Fibroblast of villous mesenchyme (primary cell): ENCODE data around the gene LTB. TPM values are rescaled to one million over a fixed set of nuclear protein-coding genes. Genes with fewer than 3 reads are reported as not detected.

ENCODE experiments used
- DNase-seq: peaks from one replicate; pipeline ENCODE4 v3.0.0-alpha.2; 2010; ENCODE audit warnings: low read depth
- H3K4me3 ChIP-seq: 2 replicates; pipeline ENCODE4 v1.5.1; 2011; ENCODE audit warnings: low read depth, mild to moderate bottlenecking, low read length
- total RNA-seq: library from RNA; depleted of rRNA; stranded (reverse); fragments of >200 nt; gene quantifications from 2 replicates; pipeline ENCODE4 v1.2.3, GENCODE V29; 2012
- TF ChIP-seq, protein P1 (sequence below): IDR thresholded peaks from 2 replicates; pipeline ENCODE4 v1.5.1; 2012; ENCODE audit warnings: low read depth, mild to moderate bottlenecking, low read length; ENCODE audit not compliant: insufficient read depth

Gene LTB
- total RNA-seq, 1 donor: not detected

DNA sequence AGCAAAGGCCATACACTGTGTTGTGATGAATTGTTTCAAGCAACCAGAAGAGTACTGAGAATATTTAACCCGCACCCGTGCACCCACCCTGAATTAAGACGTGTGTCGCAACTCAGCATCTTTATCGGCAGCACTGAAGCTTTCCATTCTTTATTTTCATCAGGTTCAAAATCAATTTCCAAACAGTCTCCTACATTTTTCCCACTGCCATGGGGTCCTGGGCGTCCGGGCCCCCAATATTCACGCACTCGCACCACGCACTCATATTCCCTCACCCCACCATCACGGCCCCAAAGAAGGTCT is 1.8 kb downstream of the LTB start:
- TF ChIP-seq, protein P1, sequence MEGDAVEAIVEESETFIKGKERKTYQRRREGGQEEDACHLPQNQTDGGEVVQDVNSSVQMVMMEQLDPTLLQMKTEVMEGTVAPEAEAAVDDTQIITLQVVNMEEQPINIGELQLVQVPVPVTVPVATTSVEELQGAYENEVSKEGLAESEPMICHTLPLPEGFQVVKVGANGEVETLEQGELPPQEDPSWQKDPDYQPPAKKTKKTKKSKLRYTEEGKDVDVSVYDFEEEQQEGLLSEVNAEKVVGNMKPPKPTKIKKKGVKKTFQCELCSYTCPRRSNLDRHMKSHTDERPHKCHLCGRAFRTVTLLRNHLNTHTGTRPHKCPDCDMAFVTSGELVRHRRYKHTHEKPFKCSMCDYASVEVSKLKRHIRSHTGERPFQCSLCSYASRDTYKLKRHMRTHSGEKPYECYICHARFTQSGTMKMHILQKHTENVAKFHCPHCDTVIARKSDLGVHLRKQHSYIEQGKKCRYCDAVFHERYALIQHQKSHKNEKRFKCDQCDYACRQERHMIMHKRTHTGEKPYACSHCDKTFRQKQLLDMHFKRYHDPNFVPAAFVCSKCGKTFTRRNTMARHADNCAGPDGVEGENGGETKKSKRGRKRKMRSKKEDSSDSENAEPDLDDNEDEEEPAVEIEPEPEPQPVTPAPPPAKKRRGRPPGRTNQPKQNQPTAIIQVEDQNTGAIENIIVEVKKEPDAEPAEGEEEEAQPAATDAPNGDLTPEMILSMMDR: no peak
- H3K4me3 ChIP-seq: peak overlapping the region; percentile 88
- no peak for DNase-seq

DNA sequence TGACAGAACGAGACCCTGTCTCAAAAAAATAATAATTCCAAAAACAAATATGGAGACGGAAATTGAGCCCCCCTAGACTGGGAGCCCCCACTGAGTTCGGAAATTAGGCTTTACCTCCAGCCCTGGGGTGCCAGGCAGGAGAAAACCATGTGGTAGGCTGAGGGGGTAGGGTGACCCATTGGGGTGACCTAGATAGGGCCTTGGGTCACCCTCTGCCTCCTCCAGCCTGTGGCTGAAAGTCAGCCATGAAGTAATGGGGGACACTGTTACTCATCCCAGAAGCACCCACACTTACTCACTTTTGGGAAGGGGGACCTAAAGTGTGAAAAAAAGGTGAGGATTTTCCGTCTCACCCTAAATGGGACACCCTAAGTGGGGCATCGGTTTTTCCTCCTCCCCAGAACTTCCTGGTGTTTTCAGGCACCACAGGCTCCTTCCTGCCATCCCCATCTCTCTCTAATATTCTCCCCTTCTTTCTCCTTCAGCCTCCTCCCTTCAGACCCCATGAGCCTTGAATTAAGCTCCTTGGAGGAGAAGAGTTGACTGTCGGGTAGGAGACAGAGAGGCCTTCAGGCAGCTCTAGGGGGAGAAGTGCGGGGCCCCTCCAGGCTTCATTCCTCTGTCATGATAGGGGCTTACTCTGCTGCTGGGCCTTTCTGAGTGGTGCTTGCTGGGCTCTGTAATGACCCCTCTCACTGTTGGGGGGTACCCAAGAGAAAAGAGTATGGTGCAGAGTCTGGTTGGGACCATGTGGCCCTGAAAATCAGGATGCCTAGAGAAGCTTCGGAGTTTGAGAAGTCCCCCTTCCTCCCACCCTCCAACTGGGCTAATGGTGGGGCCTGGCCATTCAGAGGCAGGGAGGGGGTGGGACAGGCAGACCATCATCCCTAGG is 2.4 kb downstream of the LTB start:
- DNase-seq: no peak
- TF ChIP-seq, protein P1: no peak
- H3K4me3 ChIP-seq: no peak overlapping the region

DNA sequence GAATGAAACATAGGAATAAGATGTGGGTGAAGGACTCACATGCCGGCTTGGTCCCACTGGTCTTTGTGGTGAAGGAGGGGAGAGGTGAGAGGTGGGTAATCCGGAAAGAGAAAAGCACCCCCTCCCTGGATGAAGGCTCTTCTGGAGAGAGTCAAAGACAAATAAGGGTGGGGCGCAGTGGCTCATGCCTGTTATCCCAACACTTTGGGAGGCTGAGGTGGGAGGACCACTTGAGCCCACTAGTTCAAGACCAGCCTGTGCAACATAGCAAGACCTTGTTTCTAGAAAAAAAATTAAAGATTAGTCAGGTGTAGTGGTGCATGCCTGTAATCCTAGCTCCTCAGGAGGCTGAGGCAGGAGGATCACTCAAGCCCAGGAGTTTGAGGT is 3.1 kb downstream of the LTB start:
- TF ChIP-seq, protein P1: no peak
- H3K4me3 ChIP-seq: no peak overlapping the region
- DNase-seq: no peak

DNA sequence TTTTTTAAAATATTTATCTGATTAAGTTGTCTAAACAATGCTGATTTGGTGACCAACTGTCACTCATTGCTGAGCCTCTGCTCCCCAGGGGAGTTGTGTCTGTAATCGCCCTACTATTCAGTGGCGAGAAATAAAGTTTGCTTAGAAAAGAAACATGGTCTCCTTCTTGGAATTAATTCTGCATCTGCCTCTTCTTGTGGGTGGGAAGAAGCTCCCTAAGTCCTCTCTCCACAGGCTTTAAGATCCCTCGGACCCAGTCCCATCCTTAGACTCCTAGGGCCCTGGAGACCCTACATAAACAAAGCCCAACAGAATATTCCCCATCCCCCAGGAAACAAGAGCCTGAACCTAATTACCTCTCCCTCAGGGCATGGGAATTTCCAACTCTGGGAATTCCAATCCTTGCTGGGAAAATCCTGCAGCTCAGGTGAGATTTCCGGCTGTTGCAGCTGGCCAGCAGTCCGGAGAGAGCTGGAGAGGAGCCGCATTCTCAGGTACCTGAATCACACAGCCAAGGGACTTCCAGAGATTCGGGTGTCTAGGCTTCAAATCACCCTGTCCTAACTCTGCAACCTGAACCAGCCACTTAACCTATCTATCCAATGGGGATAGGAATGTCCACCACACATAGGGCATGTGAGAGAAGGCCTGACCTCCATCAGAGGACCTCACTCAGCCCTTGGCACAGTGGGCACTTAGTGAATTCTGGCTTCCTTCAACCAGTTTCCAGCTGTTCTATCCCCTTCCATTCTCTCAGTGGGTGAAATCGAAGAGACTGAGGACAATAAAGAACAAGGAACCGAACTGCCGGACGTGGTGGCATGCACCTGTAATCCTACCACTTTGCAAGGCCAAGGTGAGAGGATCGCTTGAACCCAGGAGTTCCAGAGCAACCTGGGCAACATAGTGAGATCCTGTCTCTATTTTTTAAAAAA is 3.8 kb downstream of the LTB start:
- TF ChIP-seq, protein P1: no peak
- DNase-seq: no peak
- H3K4me3 ChIP-seq: no peak overlapping the region

DNA sequence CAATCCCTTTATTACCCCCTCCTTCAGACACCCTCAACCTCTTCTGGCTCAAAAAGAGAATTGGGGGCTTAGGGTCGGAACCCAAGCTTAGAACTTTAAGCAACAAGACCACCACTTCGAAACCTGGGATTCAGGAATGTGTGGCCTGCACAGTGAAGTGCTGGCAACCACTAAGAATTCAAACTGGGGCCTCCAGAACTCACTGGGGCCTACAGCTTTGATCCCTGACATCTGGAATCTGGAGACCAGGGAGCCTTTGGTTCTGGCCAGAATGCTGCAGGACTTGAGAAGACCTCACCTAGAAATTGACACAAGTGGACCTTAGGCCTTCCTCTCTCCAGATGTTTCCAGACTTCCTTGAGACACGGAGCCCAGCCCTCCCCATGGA is 4.7 kb downstream of the LTB start:
- DNase-seq: no peak
- H3K4me3 ChIP-seq: no peak overlapping the region
- TF ChIP-seq, protein P1: no peak

DNA sequence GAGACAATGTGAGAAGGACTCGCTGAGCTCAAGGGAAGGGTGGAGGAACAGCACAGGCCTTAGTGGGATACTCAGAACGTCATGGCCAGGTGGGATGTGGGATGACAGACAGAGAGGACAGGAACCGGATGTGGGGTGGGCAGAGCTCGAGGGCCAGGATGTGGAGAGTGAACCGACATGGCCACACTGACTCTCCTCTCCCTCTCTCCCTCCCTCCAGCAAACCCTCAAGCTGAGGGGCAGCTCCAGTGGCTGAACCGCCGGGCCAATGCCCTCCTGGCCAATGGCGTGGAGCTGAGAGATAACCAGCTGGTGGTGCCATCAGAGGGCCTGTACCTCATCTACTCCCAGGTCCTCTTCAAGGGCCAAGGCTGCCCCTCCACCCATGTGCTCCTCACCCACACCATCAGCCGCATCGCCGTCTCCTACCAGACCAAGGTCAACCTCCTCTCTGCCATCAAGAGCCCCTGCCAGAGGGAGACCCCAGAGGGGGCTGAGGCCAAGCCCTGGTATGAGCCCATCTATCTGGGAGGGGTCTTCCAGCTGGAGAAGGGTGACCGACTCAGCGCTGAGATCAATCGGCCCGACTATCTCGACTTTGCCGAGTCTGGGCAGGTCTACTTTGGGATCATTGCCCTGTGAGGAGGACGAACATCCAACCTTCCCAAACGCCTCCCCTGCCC is 5.2 kb downstream of the LTB start:
- DNase-seq: no peak
- H3K4me3 ChIP-seq: no peak overlapping the region
- TF ChIP-seq, protein P1: no peak
